Calu3 (cell line): ENCODE measurements around the gene ILDR2. TPM values are rescaled to one million over a fixed set of nuclear protein-coding genes. Genes with fewer than 3 reads are reported as not detected.

Experiments used
- BruUV-seq: library from RNA; stranded (reverse); fragments of 400-500 nt; replicated peaks from 2 replicates; lab custom pipeline; 2021; lab: Mats Ljungman, UMichigan
- CTCF ChIA-PET: fragments of 300-600 bp; sonication (Branson Sonifier 250); formaldehyde crosslinking; loops from one replicate; lab custom pipeline; 2022; ENCODE audit warnings: antibody characterized with exemption; lab: Charles Lee
- DNase-seq: peaks from one replicate; pipeline ENCODE4 v3.0.0; 2022
- H3K27ac Mint-ChIP-seq: one replicate; pipeline ENCODE4 v1.8.0; 2022; ENCODE audit warnings: mixed read lengths; ENCODE audit not compliant: unreplicated experiment
- H3K27me3 Mint-ChIP-seq: one replicate; pipeline ENCODE4 v1.8.0; 2022; ENCODE audit warnings: mixed read lengths; ENCODE audit not compliant: unreplicated experiment
- H3K36me3 Mint-ChIP-seq: one replicate; pipeline ENCODE4 v1.8.0; 2022; ENCODE audit warnings: mild to moderate bottlenecking, moderate library complexity, mixed read lengths; ENCODE audit not compliant: insufficient read depth, unreplicated experiment
- H3K4me1 Mint-ChIP-seq: one replicate; pipeline ENCODE4 v1.8.0; 2022; ENCODE audit warnings: mild to moderate bottlenecking, low read depth, mixed read lengths; ENCODE audit not compliant: unreplicated experiment
- H3K4me3 Mint-ChIP-seq: one replicate; pipeline ENCODE4 v1.8.0; 2022; ENCODE audit warnings: mild to moderate bottlenecking, low read depth, moderate library complexity, mixed read lengths; ENCODE audit not compliant: unreplicated experiment
- H3K9me3 Mint-ChIP-seq: one replicate; pipeline ENCODE4 v1.8.0; 2022; ENCODE audit warnings: low read depth, mixed read lengths; ENCODE audit not compliant: unreplicated experiment
- CTCF ChIP-seq: fragments of 200-600 bp; IDR thresholded peaks from one replicate; pipeline ENCODE4 v1.8.0; 2022; ENCODE audit warnings: antibody characterized with exemption; ENCODE audit not compliant: unreplicated experiment
- intact Hi-C: fragments of 100-400 bp; cut with micrococcal nuclease; formaldehyde crosslinking; loops from one replicate; pipeline ENCODE4 v1.10.0; 2022; ENCODE audit not compliant: unreplicated experiment
- total RNA-seq: library from RNA; stranded (reverse); gene quantifications from 2 replicates; pipeline ENCODE4 v1.2.3, GENCODE V29; 2022

The ILDR2 gene
- total RNA-seq, 1 experiment from 2014 or later, result 1.9 TPM

GRCh38 chr1:166944186-166944967 is 31.0 kb downstream of the ILDR2 start:
- intact Hi-C loops, result no loop called here
- peaks cover 24% of the 10 kb centered on the region for H3K4me1 Mint-ChIP-seq
- no peaks in the 10 kb centered on the region for H3K9me3 Mint-ChIP-seq
- no peaks in the 10 kb centered on the region for H3K36me3 Mint-ChIP-seq
- BruUV-seq, result no TSS peak
- CTCF ChIA-PET, result interaction anchor here (1.1 kb wide), 1 partner anchor 22 kb away, joined by 3 read pairs; no protein-coding TSS in a partner anchor
- TF ChIP-seq CTCF, result no peak
- H3K4me3 Mint-ChIP-seq, result no peak overlapping the region
- no peak for DNase-seq
- peaks cover 58% of the 10 kb centered on the region for H3K27me3 Mint-ChIP-seq
- H3K27ac Mint-ChIP-seq, result no peak overlapping the region

- Mint-ChIP-seq H3K9me3 (no peaks in the 10 kb centered on the region), H3K27ac (no peak overlapping the region), H3K4me3 (no peak overlapping the region), H3K4me1 (peaks cover 12% of the 10 kb centered on the region), H3K27me3 (peaks cover 59% of the 10 kb centered on the region), H3K36me3 (no peaks in the 10 kb centered on the region)
- TF ChIP-seq CTCF, result no peak
- BruUV-seq, result no TSS peak
- intact Hi-C loops, result no loop called here
- CTCF ChIA-PET, result no interaction called here
- DNase-seq, result no peak
Measured at GRCh38 chr1:166939741-166940375, 35.5 kb downstream of the ILDR2 start.

GRCh38 chr1:166937962-166938361 is 37.4 kb downstream of the ILDR2 start:
- BruUV-seq, result no TSS peak
- Mint-ChIP-seq H3K27ac (no peak overlapping the region), H3K27me3 (peaks cover 75% of the 10 kb centered on the region), H3K36me3 (no peaks in the 10 kb centered on the region), H3K4me3 (no peak overlapping the region), H3K9me3 (no peaks in the 10 kb centered on the region), H3K4me1 (no peaks in the 10 kb centered on the region)
- DNase-seq, result no peak
- TF ChIP-seq CTCF, result no peak
- CTCF ChIA-PET, result interaction anchor here (0.6 kb wide), 1 partner anchor 69 kb away, joined by 3 read pairs; no protein-coding TSS in a partner anchor
- intact Hi-C loops, result no loop called here

GRCh38 chr1:166937329-166937728 is 38.0 kb downstream of the ILDR2 start:
- intact Hi-C loops, result no loop called here
- DNase-seq, result no peak
- Mint-ChIP-seq H3K9me3 (no peaks in the 10 kb centered on the region), H3K27ac (no peak overlapping the region), H3K36me3 (no peaks in the 10 kb centered on the region), H3K4me3 (no peak overlapping the region), H3K27me3 (peaks cover 81% of the 10 kb centered on the region), H3K4me1 (no peaks in the 10 kb centered on the region)
- CTCF ChIA-PET, result no interaction called here
- BruUV-seq, result no TSS peak
- TF ChIP-seq CTCF, result no peak
